Activated CD8-positive, alpha-beta memory T cell treated with anti-CD3 and anti-CD28 coated beads for 36 hours (primary cell): ENCODE data around the gene CAMTA1. TPM values are rescaled to one million over a fixed set of nuclear protein-coding genes. Genes with fewer than 3 reads are reported as not detected.
"Not testable (repeated sequence)": the region's sequence is repeated elsewhere in the genome, so short reads cannot be mapped to it uniquely, and the experiment has no call there.

Experiments used
- CTCF ChIA-PET: fragments of 350-600 bp; sonication (Branson Sonifier 250); formaldehyde crosslinking; loops from one replicate; lab custom pipeline; 2021; ENCODE audit warnings: antibody characterized with exemption; lab: Charles Lee
- POLR2A ChIA-PET: fragments of 350-600 bp; sonication (Branson Sonifier 250); formaldehyde crosslinking; loops from one replicate; lab custom pipeline; 2021; ENCODE audit warnings: antibody characterized with exemption; lab: Charles Lee
- total RNA-seq, 2 experiments: library from RNA; stranded (reverse); gene quantifications; one replicate each; pipeline ENCODE4 v1.2.3, GENCODE V29; 2021

The CAMTA1 gene
- total RNA-seq, 2 experiments from 2014 or later: 66.5 to 72.5 TPM

- ChIA-PET CTCF (no interaction called here), POLR2A (no interaction called here)
Observed at GRCh38 chr1:7692005-7692404, 906.8 kb downstream of the CAMTA1 start.

GRCh38 chr1:7693037-7693436 is 907.8 kb downstream of the CAMTA1 start:
- CTCF ChIA-PET, POLR2A ChIA-PET: not testable (repeated sequence)

- POLR2A ChIA-PET: no interaction called here
- CTCF ChIA-PET: no interaction called here
Observed at GRCh38 chr1:7693662-7694061, 908.4 kb downstream of the CAMTA1 start.

GRCh38 chr1:7694600-7695496 is 909.6 kb downstream of the CAMTA1 start:
- POLR2A ChIA-PET: no interaction called here
- CTCF ChIA-PET: no interaction called here

- POLR2A ChIA-PET: no interaction called here
- CTCF ChIA-PET: no interaction called here
Observed at GRCh38 chr1:7695497-7696117, 910.4 kb downstream of the CAMTA1 start.

GRCh38 chr1:7698641-7699040 is 913.4 kb downstream of the CAMTA1 start:
- CTCF ChIA-PET: interaction anchor here (2.2 kb wide), 1 partner anchor 30 kb away, joined by 8 read pairs; no protein-coding TSS in a partner anchor
- POLR2A ChIA-PET: no interaction called here

GRCh38 chr1:7702365-7702764 is 917.1 kb downstream of the CAMTA1 start:
- ChIA-PET CTCF (no interaction called here), POLR2A (no interaction called here)

GRCh38 chr1:7703321-7704213 is 918.3 kb downstream of the CAMTA1 start:
- ChIA-PET POLR2A (interaction anchor here (1.0 kb wide), 1 partner anchor 919 kb away, joined by 6 read pairs; no protein-coding TSS in a partner anchor), CTCF (interaction anchor here (0.6 to 1.9 kb wide), 3 partner anchors 34 to 49 kb away, joined by 3 to 7 read pairs (median 6); no protein-coding TSS in a partner anchor)

GRCh38 chr1:7704214-7705047 is 919.2 kb downstream of the CAMTA1 start:
- CTCF ChIA-PET: interaction anchor here (0.6 to 1.9 kb wide), 3 partner anchors 35 to 48 kb away, joined by 3 to 7 read pairs (median 6); no protein-coding TSS in a partner anchor
- POLR2A ChIA-PET: interaction anchor here (1.0 to 1.1 kb wide), 2 partner anchors 24 to 920 kb away, joined by 4 to 6 read pairs; no protein-coding TSS in a partner anchor

GRCh38 chr1:7705048-7705907 is 920.0 kb downstream of the CAMTA1 start:
- CTCF ChIA-PET: interaction anchor here (0.6 to 1.9 kb wide), 3 partner anchors 22 to 47 kb away, joined by 5 to 7 read pairs (median 6); no protein-coding TSS in a partner anchor
- POLR2A ChIA-PET: interaction anchor here (1.0 to 1.1 kb wide), 2 partner anchors 24 to 920 kb away, joined by 4 to 6 read pairs; no protein-coding TSS in a partner anchor

- ChIA-PET POLR2A (no interaction called here), CTCF (interaction anchor here (0.6 to 1.7 kb wide), 2 partner anchors 23 to 39 kb away, joined by 5 to 6 read pairs; no protein-coding TSS in a partner anchor)
Observed at GRCh38 chr1:7705908-7706216, 920.6 kb downstream of the CAMTA1 start.

- CTCF ChIA-PET: no interaction called here
- POLR2A ChIA-PET: no interaction called here
Observed at GRCh38 chr1:7707527-7707926, 922.3 kb downstream of the CAMTA1 start.

- CTCF ChIA-PET, POLR2A ChIA-PET: not testable (repeated sequence)
Observed at GRCh38 chr1:7708065-7708464, 922.8 kb downstream of the CAMTA1 start.

- CTCF ChIA-PET: interaction anchor here (0.6 to 1.5 kb wide), 2 partner anchors 43 to 566 kb away, joined by 3 read pairs; no protein-coding TSS in a partner anchor
Observed at GRCh38 chr1:7710859-7711258, 925.6 kb downstream of the CAMTA1 start.

GRCh38 chr1:7712731-7713323 is 927.6 kb downstream of the CAMTA1 start:
- ChIA-PET POLR2A (no interaction called here), CTCF (interaction anchor here (2.2 kb wide), 1 partner anchor 44 kb away, joined by 7 read pairs; no protein-coding TSS in a partner anchor)

More at GRCh38 chr1:7710859-7711258, 925.6 kb downstream of the CAMTA1 start:
- POLR2A ChIA-PET: no interaction called here

- ChIA-PET CTCF (interaction anchor here (1.2 kb wide), 1 partner anchor 37 kb away, joined by 3 read pairs; no protein-coding TSS in a partner anchor), POLR2A (no interaction called here)
Observed at GRCh38 chr1:7716506-7716905, 931.3 kb downstream of the CAMTA1 start.
